PC-3 (cell line): ENCODE measurements around the gene CDR2L.

Experiments used
- CTCF ChIP-seq: fragments of 300-600 bp; sonication (generic); conservative IDR thresholded peaks from 2 replicates; pipeline ENCODE4 v1.5.1; 2017; ENCODE audit warnings: antibody characterized with exemption, low read depth, mild to moderate bottlenecking, low read length
- EZH2 ChIP-seq: fragments of 300-600 bp; sonication (generic); IDR thresholded peaks from one replicate; pipeline ENCODE4 v1.6.1; 2017; ENCODE audit warnings: antibody characterized with exemption, mild to moderate bottlenecking, low read length; ENCODE audit not compliant: unreplicated experiment
- EZH2phosphoT487 ChIP-seq: fragments of 300-600 bp; sonication (generic); IDR thresholded peaks from 2 replicates; pipeline ENCODE4 v1.6.1; 2018; ENCODE audit warnings: mild to moderate bottlenecking, antibody characterized with exemption, low read length, borderline replicate concordance

- no peak for TF ChIP-seq CTCF
- TF ChIP-seq EZH2: no peak
- no peak for TF ChIP-seq EZH2phosphoT487
Measured at GRCh38 chr17:75003070-75003956, 15.9 kb downstream of the CDR2L start.
